PC-3 (cell line): ENCODE results near the gene PLXNA4. TPM values are rescaled to one million over a fixed set of nuclear protein-coding genes. Genes with fewer than 3 reads are reported as not detected.

ENCODE experiments used
- ATAC-seq: fragments of 200-7000 bp; cut with Tn5 transposase; 2 replicates; pipeline ENCODE4 v1.9.1; 2020; ENCODE audit warnings: mild to moderate bottlenecking, moderate library complexity
- BruUV-seq: library from RNA; stranded (reverse); fragments of 400-500 nt; replicated peaks from 2 replicates; lab custom pipeline; 2021; lab: Mats Ljungman, UMichigan
- CTCF ChIA-PET: fragments of 300-600 bp; sonication (Branson Sonifier 250); formaldehyde crosslinking; loops from one replicate; lab custom pipeline; 2022; ENCODE audit warnings: antibody characterized with exemption; lab: Charles Lee
- POLR2A ChIA-PET: fragments of 300-600 bp; sonication (Branson Sonifier 250); formaldehyde crosslinking; loops from one replicate; lab custom pipeline; 2022; ENCODE audit warnings: antibody characterized with exemption; ENCODE audit not compliant: unreplicated experiment; lab: Charles Lee
- DNase-seq: peaks from one replicate; pipeline ENCODE4 v3.0.0-alpha.2; 2015
- H2AFZ ChIP-seq: fragments of 300-600 bp; sonication (generic); 2 replicates; pipeline ENCODE4 v1.6.0; 2016; ENCODE audit warnings: antibody characterized with exemption, low read length
- H3F3A ChIP-seq: fragments of 300-600 bp; sonication (generic); one replicate; pipeline ENCODE4 v1.6.0; 2017; ENCODE audit warnings: antibody characterized with exemption, low read length, control low read depth, mild to moderate bottlenecking; ENCODE audit not compliant: unreplicated experiment
- H3K27ac ChIP-seq: fragments of 300-600 bp; sonication (generic); 2 replicates; pipeline ENCODE4 v1.5.1; 2016; ENCODE audit warnings: mild to moderate bottlenecking, low read length
- H3K27me3 ChIP-seq: fragments of 300-600 bp; sonication (generic); 2 replicates; pipeline ENCODE4 v1.6.1; 2016; ENCODE audit warnings: low read length, mixed read lengths
- H3K36me3 ChIP-seq: fragments of 300-600 bp; sonication (generic); 2 replicates; pipeline ENCODE4 v1.6.1; 2016; ENCODE audit warnings: low read depth, mixed run types, low read length, mixed read lengths
- H3K4me1 ChIP-seq: fragments of 300-600 bp; sonication (generic); 2 replicates; pipeline ENCODE4 v1.5.1; 2016; ENCODE audit warnings: low read length; ENCODE audit not compliant: insufficient read depth
- H3K4me2 ChIP-seq: fragments of 300-600 bp; sonication (generic); 2 replicates; pipeline ENCODE4 v1.6.0; 2016; ENCODE audit warnings: low read length
- H3K4me3 ChIP-seq: fragments of 300-600 bp; sonication (generic); 2 replicates; pipeline ENCODE4 v1.5.1; 2016; ENCODE audit warnings: mild to moderate bottlenecking, low read length, mixed read lengths
- H3K79me2 ChIP-seq: fragments of 300-600 bp; sonication (generic); 2 replicates; pipeline ENCODE4 v1.6.1; 2017; ENCODE audit warnings: low read length, mixed read lengths
- H3K9ac ChIP-seq: fragments of 300-600 bp; sonication (generic); 2 replicates; pipeline ENCODE4 v1.6.0; 2016; ENCODE audit warnings: mild to moderate bottlenecking, low read length
- H3K9me2 ChIP-seq: fragments of 300-600 bp; sonication (generic); replicated peaks from 2 replicates; pipeline ENCODE4 v1.6.1; 2016; ENCODE audit warnings: mixed run types, low read length, mixed read lengths
- H3K9me3 ChIP-seq: fragments of 300-600 bp; sonication (generic); 2 replicates; pipeline ENCODE4 v1.6.1; 2016; ENCODE audit warnings: low read length, mixed read lengths
- H4K20me1 ChIP-seq: fragments of 300-600 bp; sonication (generic); 2 replicates; pipeline ENCODE4 v1.6.1; 2016; ENCODE audit warnings: low read length, mixed read lengths
- EZH2 ChIP-seq: fragments of 300-600 bp; sonication (generic); IDR thresholded peaks from one replicate; pipeline ENCODE4 v1.6.1; 2017; ENCODE audit warnings: antibody characterized with exemption, mild to moderate bottlenecking, low read length; ENCODE audit not compliant: unreplicated experiment
- EZH2phosphoT487 ChIP-seq: fragments of 300-600 bp; sonication (generic); IDR thresholded peaks from 2 replicates; pipeline ENCODE4 v1.6.1; 2018; ENCODE audit warnings: mild to moderate bottlenecking, antibody characterized with exemption, low read length, borderline replicate concordance
- intact Hi-C: fragments of 100-400 bp; cut with micrococcal nuclease; formaldehyde crosslinking; loops from 2 replicates; pipeline ENCODE4 v1.9.0; 2023
- total RNA-seq: library from RNA; depleted of rRNA; stranded (reverse); fragments of >200 nt; gene quantifications from 2 replicates; pipeline ENCODE4 v1.2.3, GENCODE V29; 2014
- TF ChIP-seq, protein P1 (sequence below): fragments of 300-600 bp; sonication (generic); conservative IDR thresholded peaks from 2 replicates; pipeline ENCODE4 v1.5.1; 2017; ENCODE audit warnings: antibody characterized with exemption, low read depth, mild to moderate bottlenecking, low read length

Gene PLXNA4
- total RNA-seq, 1 experiment from 2014 or later, result 1.2 TPM

GRCh38 chr7:132351954-132352499 is 224.2 kb downstream of the PLXNA4 start:
- no TSS peak for BruUV-seq
- ATAC-seq, result no peak
- ChIA-PET POLR2A (no interaction called here), CTCF (no interaction called here)
- H3K4me2 ChIP-seq, result no peak overlapping the region
- H3K36me3 ChIP-seq, result no peaks in the 10 kb centered on the region
- no peaks in the 10 kb centered on the region for H3K79me2 ChIP-seq
- H3K9me3 ChIP-seq, result no peaks in the 10 kb centered on the region
- no peak overlapping the region for H3K27ac ChIP-seq
- TF ChIP-seq EZH2, result no peak
- no peak for TF ChIP-seq EZH2phosphoT487
- TF ChIP-seq, protein P1, sequence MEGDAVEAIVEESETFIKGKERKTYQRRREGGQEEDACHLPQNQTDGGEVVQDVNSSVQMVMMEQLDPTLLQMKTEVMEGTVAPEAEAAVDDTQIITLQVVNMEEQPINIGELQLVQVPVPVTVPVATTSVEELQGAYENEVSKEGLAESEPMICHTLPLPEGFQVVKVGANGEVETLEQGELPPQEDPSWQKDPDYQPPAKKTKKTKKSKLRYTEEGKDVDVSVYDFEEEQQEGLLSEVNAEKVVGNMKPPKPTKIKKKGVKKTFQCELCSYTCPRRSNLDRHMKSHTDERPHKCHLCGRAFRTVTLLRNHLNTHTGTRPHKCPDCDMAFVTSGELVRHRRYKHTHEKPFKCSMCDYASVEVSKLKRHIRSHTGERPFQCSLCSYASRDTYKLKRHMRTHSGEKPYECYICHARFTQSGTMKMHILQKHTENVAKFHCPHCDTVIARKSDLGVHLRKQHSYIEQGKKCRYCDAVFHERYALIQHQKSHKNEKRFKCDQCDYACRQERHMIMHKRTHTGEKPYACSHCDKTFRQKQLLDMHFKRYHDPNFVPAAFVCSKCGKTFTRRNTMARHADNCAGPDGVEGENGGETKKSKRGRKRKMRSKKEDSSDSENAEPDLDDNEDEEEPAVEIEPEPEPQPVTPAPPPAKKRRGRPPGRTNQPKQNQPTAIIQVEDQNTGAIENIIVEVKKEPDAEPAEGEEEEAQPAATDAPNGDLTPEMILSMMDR, result no peak
- intact Hi-C loops, result no loop called here
- H3F3A ChIP-seq, result no peaks in the 10 kb centered on the region
- H4K20me1 ChIP-seq, result no peaks in the 10 kb centered on the region
- no peak overlapping the region for H3K4me3 ChIP-seq
- no peaks in the 10 kb centered on the region for H3K9me2 ChIP-seq
- H2AFZ ChIP-seq, result no peak overlapping the region
- no peaks in the 10 kb centered on the region for H3K4me1 ChIP-seq
- peaks cover 34% of the 10 kb centered on the region for H3K27me3 ChIP-seq
- H3K9ac ChIP-seq, result no peak overlapping the region
- no peak for DNase-seq

DNA sequence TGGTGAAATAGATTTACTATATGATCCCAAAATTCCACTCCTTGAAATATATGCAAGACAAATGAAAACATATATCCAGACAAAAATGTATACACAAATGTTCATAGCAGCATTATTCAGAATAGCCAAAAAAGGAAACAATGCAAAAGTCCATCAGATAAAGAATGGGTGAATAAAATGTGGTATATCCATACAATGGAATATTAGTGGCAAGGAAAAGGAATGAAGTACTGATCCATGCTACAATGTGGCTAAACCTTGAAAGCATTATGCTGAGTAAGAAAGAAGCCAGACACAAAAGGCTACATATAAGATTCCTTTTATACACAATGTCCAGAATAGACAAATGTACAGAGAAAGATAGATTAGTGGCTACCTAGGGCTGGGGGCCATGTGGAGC is 225.5 kb downstream of the PLXNA4 start:
- Histone ChIP-seq H3K36me3 (no peaks in the 10 kb centered on the region), H3K9me2 (no peaks in the 10 kb centered on the region), H3K27ac (no peak overlapping the region), H3K4me2 (no peak overlapping the region), H3K27me3 (peaks cover 42% of the 10 kb centered on the region), H2AFZ (no peak overlapping the region), H3K4me3 (no peak overlapping the region), H3K4me1 (no peaks in the 10 kb centered on the region), H3K9ac (no peak overlapping the region), H4K20me1 (no peaks in the 10 kb centered on the region), H3K9me3 (no peaks in the 10 kb centered on the region), H3F3A (no peaks in the 10 kb centered on the region), H3K79me2 (no peaks in the 10 kb centered on the region)
- intact Hi-C loops, result no loop called here
- ChIA-PET CTCF (no interaction called here), POLR2A (interaction anchor here (0.6 kb wide), 1 partner anchor 868 kb away, joined by 3 read pairs; no protein-coding TSS in a partner anchor)
- no peak for DNase-seq
- no peak for ATAC-seq
- TF ChIP-seq, protein P1, result no peak
- no peak for TF ChIP-seq EZH2phosphoT487
- no peak for TF ChIP-seq EZH2
- no TSS peak for BruUV-seq

DNA sequence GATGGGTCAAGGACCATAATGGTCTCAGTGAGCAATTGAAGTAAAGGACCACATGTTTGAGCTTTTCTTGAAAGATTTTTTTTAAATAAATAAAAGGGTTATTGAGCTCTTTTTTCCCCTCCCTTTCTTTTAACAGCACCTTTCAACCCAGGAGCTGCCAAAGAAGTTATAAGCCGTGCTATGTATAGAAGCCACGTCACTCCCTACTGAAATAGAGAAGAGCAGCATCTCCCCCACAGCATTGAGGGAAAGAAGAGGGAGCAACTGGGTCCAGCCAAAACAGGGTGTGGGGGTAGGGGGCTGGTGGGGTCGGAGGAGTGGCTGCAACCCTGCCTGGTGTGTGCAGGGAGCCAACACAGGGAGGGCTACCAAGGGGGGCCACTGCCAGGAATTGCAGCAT is 227.2 kb downstream of the PLXNA4 start:
- Histone ChIP-seq H4K20me1 (no peaks in the 10 kb centered on the region), H3K4me1 (no peaks in the 10 kb centered on the region), H3F3A (no peaks in the 10 kb centered on the region), H3K4me2 (no peak overlapping the region), H3K27me3 (peaks cover 42% of the 10 kb centered on the region), H2AFZ (no peak overlapping the region), H3K9me3 (no peaks in the 10 kb centered on the region), H3K36me3 (no peaks in the 10 kb centered on the region), H3K4me3 (no peak overlapping the region), H3K9ac (no peak overlapping the region), H3K9me2 (no peaks in the 10 kb centered on the region), H3K79me2 (no peaks in the 10 kb centered on the region), H3K27ac (no peak overlapping the region)
- no peak for DNase-seq
- BruUV-seq, result no TSS peak
- no peak for ATAC-seq
- intact Hi-C loops, result no loop called here
- ChIA-PET CTCF (no interaction called here), POLR2A (no interaction called here)
- no peak for TF ChIP-seq EZH2
- TF ChIP-seq EZH2phosphoT487, result no peak
- TF ChIP-seq, protein P1, result no peak
